Stimulated activated naive CD4-positive, alpha-beta T cell (primary cell): ENCODE measurements around the gene SLC36A2.

Experiments
- DNase-seq, 6 experiments: peaks; one replicate each; lab custom pipeline; 2025; lab: John Stamatoyannopoulos, UW

The SLC36A2 gene

GRCh38 chr5:151283120-151283825 is 64.1 kb downstream of the SLC36A2 start:
- DNase-seq, result no peak

DNA sequence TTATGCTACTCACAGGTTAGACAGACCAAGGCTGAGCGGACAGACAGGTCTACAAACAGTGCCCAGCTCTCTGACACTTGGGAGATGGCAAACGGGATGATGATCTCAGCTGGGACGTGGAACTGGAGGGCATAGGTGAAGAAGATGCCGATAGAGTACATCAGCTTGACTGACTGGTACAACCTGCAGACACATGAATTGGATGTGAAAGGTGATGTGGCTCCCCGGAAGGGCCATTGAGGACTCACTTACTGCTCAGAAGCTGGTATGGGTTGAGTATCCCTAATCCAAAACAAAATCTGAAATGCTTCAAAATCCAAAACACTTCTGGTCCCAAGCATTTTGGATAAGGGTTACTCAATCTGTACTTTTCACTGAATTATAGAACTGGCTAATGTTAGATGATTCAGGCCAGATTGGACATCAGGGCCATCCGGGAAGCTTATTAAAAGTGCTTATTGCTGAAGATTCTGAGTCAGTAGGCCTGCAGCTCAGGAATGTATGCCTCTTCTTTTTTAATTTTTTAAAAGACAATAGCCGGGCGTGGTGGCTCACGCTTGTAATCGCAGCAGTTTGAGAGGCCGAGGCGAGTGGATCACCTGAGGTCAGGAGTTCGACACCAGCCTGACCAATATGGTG is 66.2 kb downstream of the SLC36A2 start:
- no peak for DNase-seq

DNA sequence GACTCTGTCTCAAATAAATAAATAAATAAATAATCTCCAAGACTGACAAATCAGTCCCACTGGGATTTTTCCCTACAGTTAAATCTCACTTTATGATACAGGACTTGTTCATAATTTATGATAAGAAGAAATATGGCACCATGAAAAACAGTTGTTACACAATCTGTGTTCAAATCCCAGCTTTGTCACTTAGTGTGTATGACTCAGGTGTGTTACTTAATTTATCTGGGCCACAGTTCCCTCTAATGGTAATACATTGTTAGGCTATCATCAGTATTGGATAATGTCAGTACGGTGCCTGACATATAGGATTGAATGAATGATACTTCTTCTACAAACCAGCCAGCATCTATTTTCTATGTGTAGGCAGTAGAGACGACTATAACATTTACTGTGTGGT is 66.9 kb downstream of the SLC36A2 start:
- no peak for DNase-seq

DNA sequence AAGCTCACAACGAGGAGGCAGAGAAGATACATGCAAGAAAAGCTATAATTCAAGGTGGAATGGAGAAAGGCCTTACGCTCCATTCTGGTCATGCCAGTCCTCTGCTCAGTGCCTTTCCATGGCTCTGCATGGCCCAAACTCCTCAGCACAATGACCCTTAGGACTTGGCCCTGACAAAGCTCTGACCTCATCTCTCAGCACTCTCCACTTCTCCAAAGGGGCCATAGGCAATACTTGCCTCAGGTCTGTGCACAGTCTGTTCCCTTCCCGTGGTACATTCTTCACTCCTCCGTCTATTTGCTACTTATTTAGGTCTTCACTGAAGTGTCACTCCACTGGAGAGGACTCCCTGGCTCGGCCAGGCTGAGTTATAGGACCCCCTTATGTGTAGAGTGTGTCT is 68.5 kb downstream of the SLC36A2 start:
- DNase-seq, result no peak

DNA sequence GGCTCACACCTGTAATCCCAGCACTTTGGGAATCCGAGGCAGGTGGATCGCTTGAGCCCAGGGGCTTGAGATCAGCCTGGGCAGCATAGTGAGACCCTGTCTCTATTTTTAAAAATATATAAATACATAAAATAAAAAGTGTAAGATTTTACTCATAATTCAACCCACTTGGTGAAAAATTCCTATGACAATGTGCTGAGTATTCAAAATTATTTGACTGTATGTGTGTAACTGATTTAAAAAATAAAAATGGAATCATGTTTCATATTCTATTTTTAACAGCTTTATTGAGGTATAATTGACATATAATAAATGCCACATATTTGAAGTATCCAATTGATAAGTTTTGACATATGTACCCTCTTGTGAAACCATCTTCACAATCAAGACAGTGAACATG is 71.6 kb downstream of the SLC36A2 start:
- DNase-seq, result no peak

DNA sequence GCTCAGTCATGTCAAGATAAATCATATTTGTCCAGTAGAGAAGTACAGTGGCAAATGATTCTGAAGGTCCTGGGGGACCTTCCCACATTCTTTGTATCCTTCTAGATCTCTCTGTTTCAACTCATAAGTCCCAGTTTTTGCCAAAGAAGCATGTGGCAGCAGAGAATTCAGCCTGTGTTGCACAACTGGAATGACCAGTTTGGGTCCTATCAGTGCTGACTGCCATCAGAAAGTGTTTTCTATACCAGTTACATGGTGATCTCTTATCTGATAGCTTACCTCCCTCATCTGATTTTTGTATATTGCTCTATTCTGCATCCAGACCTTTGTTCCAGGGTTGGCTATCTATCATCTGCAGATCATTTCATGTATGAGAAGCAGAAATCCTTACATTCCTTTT is 72.7 kb downstream of the SLC36A2 start:
- no peak for DNase-seq

- DNase-seq, result no peak
These were observed 76.0 kb downstream of the SLC36A2 start for GRCh38 chr5:151271336-151271735.

GRCh38 chr5:151270599-151270998 is 76.8 kb downstream of the SLC36A2 start:
- no peak for DNase-seq

DNA sequence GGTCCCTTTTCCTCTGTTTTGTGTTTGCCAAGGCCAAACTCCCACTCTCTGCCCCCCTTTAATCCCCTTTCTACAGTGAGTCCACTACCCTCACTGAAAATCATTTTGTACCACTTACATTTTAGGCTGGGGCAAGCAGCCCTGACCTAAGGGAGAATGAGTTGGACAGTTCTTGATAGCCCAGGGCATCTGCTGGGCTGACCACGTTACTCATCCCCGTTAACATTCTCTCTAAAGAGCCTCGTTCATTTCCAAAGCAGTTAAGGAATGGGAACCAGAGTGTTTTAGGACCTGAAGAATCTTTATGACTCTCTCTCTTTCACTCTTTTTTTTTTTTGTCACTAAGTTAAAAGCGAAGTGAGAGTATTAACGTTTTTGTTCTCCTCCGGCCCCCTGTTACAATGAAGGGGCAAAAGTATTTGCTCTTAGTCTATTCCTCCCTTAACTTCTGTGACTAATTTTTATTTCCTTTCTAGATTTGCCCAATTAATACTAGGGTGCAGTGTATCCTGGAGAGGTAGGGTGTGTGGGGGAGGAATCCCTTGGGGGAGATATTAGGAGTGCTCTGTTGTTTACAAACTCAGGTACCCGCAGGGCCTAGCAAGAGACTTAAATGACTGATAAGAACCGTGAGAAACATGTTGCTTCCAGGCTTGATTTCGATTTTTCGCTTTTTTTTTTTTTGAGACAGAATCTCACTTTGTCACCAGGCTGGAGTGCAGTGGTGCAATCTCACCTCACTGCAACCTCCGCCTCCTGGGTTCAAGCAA is 79.7 kb downstream of the SLC36A2 start:
- DNase-seq, result no peak
